ENCODE data around the gene ANKRD60. TPM values are rescaled to one million over a fixed set of nuclear protein-coding genes. Genes with fewer than 3 reads are reported as not detected.

ANKRD60 gene
- total RNA-seq, 1 experiment from 2014 or later = not detected

- H3K18ac ChIP-seq (ENCODE audit: insufficient read length, low read depth, low read length) = no peak overlapping the region
- no CpG with 5 or more reads among the region's 8 CpGs for WGBS (ENCODE audit: extremely low coverage, insufficient read length, low lambda C conversion rate)
- no peaks in the 10 kb centered on the region for H3K4me1 ChIP-seq (ENCODE audit: insufficient read depth, low read length)
- no peak overlapping the region for H4K8ac ChIP-seq (replicated peaks; ENCODE audit: insufficient read length, low read depth, low read length)
- no peak overlapping the region for H2BK15ac ChIP-seq (ENCODE audit: low read depth, low read length)
- H3K14ac ChIP-seq (ENCODE audit: insufficient read depth, low read length) = no peak overlapping the region
- no peak overlapping the region for H3T11ph ChIP-seq (ENCODE audit: low read length)
- no peak for DNase-seq
- no peak for TF ChIP-seq CTCF (conservative IDR thresholded peaks at IDR 0.05)
- no peak overlapping the region for H3K4me3 Mint-ChIP-seq
- H2BK20ac ChIP-seq (ENCODE audit: low read depth, low read length, poor library complexity, severe bottlenecking) = no peak overlapping the region
- H3K79me2 ChIP-seq (ENCODE audit: insufficient read depth, low read length) = no peaks in the 10 kb centered on the region
- no peak overlapping the region for H2AK5ac ChIP-seq (ENCODE audit: insufficient read length, low read length)
- no peak overlapping the region for H3K27ac Mint-ChIP-seq
- H2BK12ac ChIP-seq (ENCODE audit: insufficient read length, low read depth, low read length) = no peak overlapping the region
- H2BK5ac ChIP-seq (ENCODE audit: insufficient read length, low read length) = no peak overlapping the region
- no peak overlapping the region for H3K9ac ChIP-seq (ENCODE audit: extremely low read depth, insufficient read length, low read length)
- no peaks in the 10 kb centered on the region for H3K79me1 ChIP-seq (ENCODE audit: insufficient read depth, low read depth, low read length, poor library complexity, severe bottlenecking)
- H3K4ac ChIP-seq (ENCODE audit: low read depth, low read length) = no peak overlapping the region
- H3K9me3 ChIP-seq (ENCODE audit: control insufficient read depth, low read depth, low read length) = no peaks in the 10 kb centered on the region
- H4K91ac ChIP-seq (ENCODE audit: insufficient read length, low read depth, low read length) = no peak overlapping the region
- H3K56ac ChIP-seq (ENCODE audit: insufficient read length, low read depth, low read length) = no peak overlapping the region
- no peak overlapping the region for H3K4me2 ChIP-seq (ENCODE audit: insufficient read depth, insufficient read length, low read length)
- H4K20me1 ChIP-seq (ENCODE audit: control insufficient read depth, insufficient read depth, insufficient read length) = no peaks in the 10 kb centered on the region
- no peak overlapping the region for H2AFZ ChIP-seq (ENCODE audit: low read length)
- peaks cover 5% of the 10 kb centered on the region for H3K23me2 ChIP-seq (ENCODE audit: insufficient read length, low read depth, low read length, poor library complexity, severe bottlenecking)
- no peak overlapping the region for H2BK120ac ChIP-seq (ENCODE audit: low read depth, low read length, poor library complexity, severe bottlenecking)
- peaks cover 11 to 12% of the 10 kb centered on the region in 2 experiments for H3K4me1 Mint-ChIP-seq
- peaks cover 12% of the 10 kb centered on the region for H3K27me3 Mint-ChIP-seq (ENCODE audit: low read depth)
- H3K36me3 Mint-ChIP-seq (ENCODE audit: insufficient read depth in 1 of 3, low read depth in 3 of 3) = peaks cover 9 to 16% (median 10%) of the 10 kb centered on the region in 3 experiments
- no peaks in the 10 kb centered on the region for H3K27me3 ChIP-seq (ENCODE audit: insufficient read depth, low read length)
- H3K27ac ChIP-seq (ENCODE audit: insufficient read length, low read depth, low read length) = no peak overlapping the region
- H4K5ac ChIP-seq (ENCODE audit: insufficient read length, low read depth, low read length) = no peak overlapping the region
- H3K9me3 Mint-ChIP-seq = no peaks in the 10 kb centered on the region
- H3K23ac ChIP-seq (ENCODE audit: insufficient read length, low read depth, low read length) = no peak overlapping the region
Measured at GRCh38 chr20:58238490-58238889, 10.0 kb upstream of the ANKRD60 start.
